IPS DF 4.7 (cell line): ENCODE data around the gene DEPDC5.

ENCODE experiments used
- DNase-seq: peaks from one replicate; pipeline ENCODE4 v3.0.0-alpha.2; 2013; ENCODE audit warnings: low spot score; ENCODE audit errors: extremely low read depth

The DEPDC5 gene

DNA sequence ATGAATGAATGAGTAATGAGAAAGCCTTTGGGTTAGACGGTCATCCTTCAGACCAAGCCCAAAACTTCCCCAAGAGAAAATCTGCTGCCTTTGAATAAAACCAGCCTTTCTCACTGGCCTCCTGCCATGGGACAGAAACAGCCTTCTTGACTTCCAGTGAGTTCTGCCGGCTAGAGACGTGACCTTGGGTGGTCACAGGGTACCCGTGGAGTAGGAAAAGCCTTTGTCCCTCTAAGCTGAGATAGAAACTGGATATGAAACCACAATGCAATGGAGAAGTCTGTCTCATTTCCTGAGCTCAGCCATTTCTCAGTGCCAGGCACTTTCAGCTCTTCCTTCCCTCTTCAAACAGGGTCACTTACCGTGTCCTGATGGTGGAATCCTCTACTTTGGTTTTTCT, 169.3 kb downstream of the DEPDC5 start:
- no peak for DNase-seq

GRCh38 chr22:31923747-31924146, 169.9 kb downstream of the DEPDC5 start:
- no peak for DNase-seq

GRCh38 chr22:31925056-31925455, 171.2 kb downstream of the DEPDC5 start:
- DNase-seq: no peak

DNA sequence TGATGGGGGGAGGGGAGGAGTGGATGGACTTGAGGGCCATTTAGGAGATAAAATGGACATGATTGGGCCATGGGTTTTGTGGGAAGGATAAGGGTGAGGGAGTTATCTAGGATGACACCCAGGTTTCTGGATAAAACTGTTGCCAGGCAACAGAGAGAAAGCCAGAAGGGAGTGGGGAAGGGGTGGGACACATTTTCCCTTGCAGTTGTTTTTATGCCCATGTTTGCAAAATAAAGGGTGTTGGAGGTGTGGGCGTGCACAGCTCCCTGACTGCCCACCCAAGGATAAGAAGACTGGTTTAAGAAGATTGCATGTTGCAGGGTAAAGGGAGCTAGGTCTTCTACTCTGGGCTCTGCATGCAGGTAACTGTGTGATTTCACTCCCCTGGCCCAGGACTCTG, 172.2 kb downstream of the DEPDC5 start:
- no peak for DNase-seq

DNA sequence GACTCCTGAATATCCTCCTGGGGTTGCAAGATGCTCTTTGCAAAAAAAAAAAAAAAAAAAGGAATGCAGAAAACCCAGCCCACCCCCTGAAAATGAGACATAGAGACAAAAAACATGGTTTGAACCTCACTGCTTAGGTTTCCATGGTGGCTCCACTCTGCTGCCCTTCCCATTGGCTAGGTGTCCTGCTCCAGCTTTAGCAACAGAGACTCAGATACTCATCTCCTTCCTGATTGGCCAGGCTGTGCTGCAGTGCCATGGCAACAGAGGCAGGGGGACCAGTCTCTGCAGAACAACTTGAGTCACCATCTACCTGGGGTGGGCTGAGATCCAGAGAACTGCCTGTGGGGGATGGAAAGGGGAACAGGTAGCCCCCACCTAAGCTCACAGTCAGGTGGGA, 173.2 kb downstream of the DEPDC5 start:
- DNase-seq: no peak

DNA sequence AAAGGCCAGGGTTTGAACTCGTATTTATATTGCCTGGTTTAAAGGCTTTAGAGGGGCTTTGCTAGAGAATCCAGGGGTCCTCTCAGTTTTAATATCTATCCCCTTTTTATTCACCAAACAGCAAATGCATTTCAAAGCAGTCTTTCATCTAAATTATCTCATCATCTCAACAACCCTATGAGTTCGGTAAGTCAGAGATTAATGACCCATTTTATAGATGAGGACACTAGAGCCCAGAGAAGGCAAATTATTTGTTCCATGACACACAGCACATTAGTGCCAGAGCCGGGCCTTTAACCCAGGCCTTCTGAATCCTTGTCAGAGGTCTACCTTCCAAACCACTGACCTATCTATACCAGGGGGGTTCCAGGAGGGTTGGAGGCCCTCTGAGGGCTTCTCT, 173.7 kb downstream of the DEPDC5 start:
- no peak for DNase-seq

DNA sequence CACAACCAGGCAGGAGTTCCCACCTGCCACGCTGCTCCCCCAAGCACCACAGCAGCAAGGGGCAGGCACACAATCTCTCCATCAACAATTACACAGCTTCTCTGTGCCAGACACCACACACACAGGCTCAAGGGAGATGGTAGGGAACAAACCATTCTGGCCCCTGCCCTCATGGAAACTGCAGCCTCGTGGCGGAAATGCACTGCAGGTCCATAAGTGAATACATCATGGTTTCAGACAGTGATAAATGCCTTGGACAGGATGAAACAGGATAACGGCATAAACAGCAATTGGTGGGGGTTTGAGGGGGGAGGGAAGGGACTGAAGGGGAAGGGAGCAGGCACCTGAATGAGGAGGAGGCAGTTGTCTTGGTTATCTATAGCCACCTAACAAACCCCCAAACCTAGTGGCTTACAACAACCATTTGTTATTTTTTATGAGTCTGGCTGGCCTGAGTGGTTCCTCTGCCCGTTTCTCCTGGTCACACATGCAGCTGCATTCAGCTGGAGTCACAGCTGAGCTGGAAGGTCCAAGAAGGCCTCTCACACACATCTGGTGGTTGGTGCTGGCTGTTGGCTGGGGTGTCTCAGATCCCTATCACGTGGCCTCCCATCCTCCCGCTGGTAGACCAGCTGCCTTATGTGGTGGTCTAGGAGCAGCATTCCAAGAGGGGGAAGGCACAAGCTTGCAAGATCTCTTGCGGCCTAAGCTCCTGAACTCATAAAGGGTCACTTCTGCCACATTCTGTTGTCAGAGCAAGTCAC, 175.5 kb downstream of the DEPDC5 start:
- DNase-seq: no peak

GRCh38 chr22:31932863-31933262, 179.0 kb downstream of the DEPDC5 start:
- DNase-seq: no peak

DNA sequence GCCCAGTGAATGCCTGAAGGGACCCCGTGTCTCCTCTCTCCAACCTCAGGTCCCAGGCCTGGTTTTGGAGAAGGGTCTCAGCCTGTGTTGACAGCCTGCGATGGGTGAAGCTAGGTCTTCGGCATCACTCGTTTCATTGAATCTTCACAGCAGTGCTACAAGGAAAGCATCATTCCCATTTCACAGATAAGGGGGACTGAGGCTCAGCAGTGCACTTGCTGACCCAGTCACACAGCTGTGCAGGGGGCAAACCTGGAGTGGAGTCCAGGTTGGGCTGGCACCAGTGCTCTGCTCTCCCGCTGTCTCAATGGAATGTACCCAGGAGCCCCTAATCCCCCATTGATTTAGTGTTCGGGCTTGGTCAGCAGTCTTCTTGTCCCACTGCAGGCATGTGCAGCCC, 179.6 kb downstream of the DEPDC5 start:
- DNase-seq: no peak

DNA sequence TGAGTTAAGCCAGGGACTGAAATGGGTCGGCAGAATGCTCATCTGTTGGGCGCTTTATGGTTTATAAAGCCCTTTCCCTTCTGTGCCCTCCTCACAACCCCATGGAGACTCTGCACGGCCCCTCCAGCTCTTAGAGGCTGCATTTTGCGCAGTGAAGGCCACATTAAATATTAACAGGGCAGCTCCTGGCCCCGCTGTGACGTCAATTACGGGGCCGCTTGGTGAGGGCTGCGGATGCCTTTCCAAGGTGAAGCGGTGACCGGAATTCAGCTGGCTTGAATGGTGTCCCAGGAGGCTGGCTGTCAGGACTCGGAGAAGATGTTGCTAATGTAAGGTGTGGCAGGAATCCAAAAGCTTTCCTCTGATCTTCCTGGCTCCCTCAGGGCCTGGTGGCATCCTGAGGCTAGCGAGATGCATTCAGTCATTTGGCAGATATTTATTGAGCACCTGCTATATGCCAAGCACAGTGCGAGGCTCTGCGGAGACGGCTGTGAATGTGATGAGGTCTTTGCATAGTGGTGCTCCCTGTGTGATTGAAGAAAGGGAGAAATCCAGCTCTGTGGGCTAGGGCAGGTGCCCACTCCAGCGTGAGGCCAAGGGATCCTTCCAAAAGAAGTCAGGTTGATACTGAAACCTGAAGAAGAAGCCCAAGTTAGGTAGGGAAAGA, 180.1 kb downstream of the DEPDC5 start:
- DNase-seq: no peak

- no peak for DNase-seq
These were observed 182.3 kb downstream of the DEPDC5 start for GRCh38 chr22:31935961-31936635.

- DNase-seq: no peak
These were observed 183.5 kb downstream of the DEPDC5 start for GRCh38 chr22:31937341-31937740.

DNA sequence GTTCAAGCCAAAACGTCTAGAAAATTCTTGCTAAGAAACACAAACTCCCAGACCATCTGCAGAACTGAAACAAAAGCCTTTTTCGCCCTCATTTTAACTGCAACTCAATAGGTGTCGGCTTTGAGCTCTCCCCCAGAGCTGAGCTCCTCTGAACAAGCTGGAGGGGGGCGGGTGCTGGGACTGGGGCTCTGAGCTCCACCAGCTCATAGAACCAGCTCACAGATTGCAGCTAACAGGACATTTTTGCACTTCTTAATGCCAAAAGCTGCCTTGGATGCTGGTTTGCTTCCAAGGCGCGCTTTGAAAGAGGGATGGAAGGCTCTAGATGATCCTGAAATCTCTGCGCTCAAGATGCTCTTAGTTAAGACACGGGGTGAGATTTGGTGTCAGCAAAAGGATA, 184.5 kb downstream of the DEPDC5 start:
- DNase-seq: no peak

DNA sequence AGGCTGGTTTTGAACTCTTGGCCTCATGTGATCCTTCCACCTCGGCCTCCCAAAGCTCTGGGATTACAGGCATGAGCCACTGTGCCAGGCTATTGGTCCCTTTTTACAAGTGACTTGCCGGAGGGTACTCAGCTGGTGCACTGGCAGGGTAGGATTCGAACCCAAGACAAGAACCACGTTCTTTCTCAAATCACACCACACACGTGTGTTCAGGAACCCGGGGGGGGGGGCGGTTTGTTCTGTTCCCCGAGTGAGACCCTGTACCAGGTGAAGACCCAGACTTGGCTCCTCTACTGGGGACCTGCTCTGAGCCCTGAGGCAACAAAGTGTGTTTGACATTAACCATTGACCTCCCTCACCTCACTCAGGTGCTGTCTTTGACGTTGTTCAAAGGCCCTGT, 186.7 kb downstream of the DEPDC5 start:
- DNase-seq: no peak

GRCh38 chr22:31942091-31942490, 188.3 kb downstream of the DEPDC5 start:
- no peak for DNase-seq

GRCh38 chr22:31943206-31943977, 189.6 kb downstream of the DEPDC5 start:
- no peak for DNase-seq

DNA sequence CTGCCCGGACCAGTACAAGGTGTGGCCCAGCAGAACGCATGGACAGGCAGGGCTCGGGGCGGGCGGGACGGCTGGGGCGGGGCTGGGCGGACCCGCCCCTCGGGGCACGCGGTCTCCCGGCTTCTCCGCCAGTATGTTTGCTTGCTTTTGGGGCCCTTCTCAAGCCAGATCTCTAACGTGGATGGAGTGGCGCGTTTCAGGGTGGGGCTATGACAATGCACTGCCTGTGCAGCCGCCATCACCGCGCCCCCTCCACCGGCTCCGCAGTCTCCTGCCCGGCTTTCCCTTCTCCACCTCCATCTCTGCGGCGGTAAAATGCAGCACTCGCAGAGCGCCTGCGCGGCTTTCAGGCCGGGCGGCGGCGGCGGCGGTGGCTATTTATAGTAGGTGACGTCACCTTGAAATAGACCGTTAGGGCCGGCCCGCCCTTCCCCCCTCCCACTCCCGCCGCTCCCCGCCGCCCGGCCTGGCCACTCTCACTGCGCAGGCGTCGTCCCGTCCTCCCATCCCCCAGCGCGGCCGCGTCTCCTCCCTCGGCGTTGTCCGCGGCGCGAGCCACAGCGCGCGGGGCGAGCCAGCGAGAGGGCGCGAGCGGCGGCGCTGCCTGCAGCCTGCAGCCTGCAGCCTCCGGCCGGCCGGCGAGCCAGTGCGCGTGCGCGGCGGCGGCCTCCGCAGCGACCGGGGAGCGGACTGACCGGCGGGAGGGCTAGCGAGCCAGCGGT, 190.3 kb downstream of the DEPDC5 start, which contains the start of gene YWHAH:
TSS of gene YWHAH (plus strand) at position 558 of the 722 bp plus-strand sequence. CDS start 199 bp downstream, outside the sequence.
- DNase-seq: no peak

- DNase-seq: no peak
These were observed 191.1 kb downstream of the DEPDC5 start for GRCh38 chr22:31944700-31945442.

DNA sequence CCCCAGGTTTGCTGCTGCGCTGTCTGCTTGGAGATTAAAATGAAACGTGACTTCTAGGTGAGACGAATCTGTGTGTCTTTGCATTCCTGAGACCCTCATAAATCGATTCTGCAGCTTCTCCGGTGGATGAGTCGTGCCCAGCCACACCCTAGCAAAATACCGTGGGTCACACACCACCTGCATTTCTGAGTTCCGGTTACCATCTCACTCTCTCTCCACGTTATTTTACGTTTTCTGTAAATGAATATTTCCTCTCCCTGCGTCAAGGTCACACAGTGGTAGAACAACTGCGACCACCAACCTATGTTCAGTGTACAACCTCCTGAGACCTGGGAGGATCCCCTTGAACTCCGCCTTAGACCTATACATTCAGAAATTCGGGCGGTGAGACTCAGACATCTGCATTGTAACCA, 191.6 kb downstream of the DEPDC5 start:
- DNase-seq: no peak

DNA sequence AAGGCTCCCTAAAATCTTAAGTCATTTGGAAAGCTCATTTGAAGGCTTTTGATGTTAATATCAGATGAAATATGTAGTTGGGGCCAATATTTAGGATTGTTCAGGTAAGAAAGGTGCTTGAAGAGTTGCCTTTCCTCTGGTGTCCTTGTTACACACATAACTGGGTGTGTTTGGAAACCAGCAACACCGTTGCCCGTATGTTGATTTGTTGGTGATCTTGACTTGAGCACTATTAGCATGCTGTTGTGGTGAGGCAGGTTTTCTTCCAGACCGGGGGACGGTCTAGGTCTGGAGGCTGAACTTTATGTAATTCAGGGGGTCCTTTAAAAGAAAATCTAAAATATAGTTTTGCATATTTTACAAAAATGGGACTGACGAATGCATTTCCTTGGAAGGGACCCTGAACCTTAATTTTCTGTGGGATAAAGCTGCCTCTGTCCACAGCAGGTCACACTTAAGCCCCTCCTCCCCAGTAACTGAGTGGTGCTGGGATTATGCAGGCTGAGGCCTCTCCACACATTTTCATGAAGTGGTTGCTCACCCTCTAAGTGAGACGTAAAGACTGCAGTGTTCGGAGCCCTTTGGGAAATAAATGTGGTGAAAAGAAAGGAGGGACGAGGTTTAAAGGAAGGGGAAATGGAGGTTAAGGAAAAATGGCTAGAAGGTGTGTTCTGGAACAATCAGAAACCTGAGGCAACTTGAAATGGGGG, 192.3 kb downstream of the DEPDC5 start:
- DNase-seq: no peak
